Activated CD8-positive, alpha-beta memory T cell treated with anti-CD3 and anti-CD28 coated beads, Interleukin-2, amount 50 U/mL, for 48 hours (primary cell): Measurements from ENCODE around the gene CHTF8.

Experiments used
- DNase-seq: peaks from one replicate; pipeline ENCODE4 v3.0.0-alpha.2; 2020

CHTF8 gene

GRCh38 chr16:69084289-69084688 lies 48.1 kb downstream of the CHTF8 start:
- no peak for DNase-seq

GRCh38 chr16:69083306-69083941 lies 49.0 kb downstream of the CHTF8 start:
- DNase-seq = no peak

- no peak for DNase-seq
These were observed 52.7 kb downstream of the CHTF8 start for GRCh38 chr16:69079697-69080096.

GRCh38 chr16:69078073-69078472 lies 54.3 kb downstream of the CHTF8 start:
- DNase-seq = no peak

GRCh38 chr16:69077251-69077650 lies 55.1 kb downstream of the CHTF8 start:
- DNase-seq = no peak

GRCh38 chr16:69073181-69073702 lies 59.1 kb downstream of the CHTF8 start:
- DNase-seq = no peak

- no peak for DNase-seq
These were observed 59.8 kb downstream of the CHTF8 start for GRCh38 chr16:69072640-69072974.

GRCh38 chr16:69071036-69071435 lies 61.4 kb downstream of the CHTF8 start:
- no peak for DNase-seq

GRCh38 chr16:69069504-69069903 lies 62.9 kb downstream of the CHTF8 start:
- DNase-seq = no peak
